Colonic mucosa (tissue), 4 donors: ENCODE results near the gene NIT1. TPM values are rescaled to one million over a fixed set of nuclear protein-coding genes. Genes with fewer than 3 reads are reported as not detected.

Source experiments
- DNase-seq: peaks from one replicate; pipeline ENCODE4 v3.0.0-alpha.2; 2020
- H3K27ac ChIP-seq: fragments of 200-600 bp; one replicate; pipeline ENCODE4 v1.8.0; 2021
- H3K27me3 ChIP-seq: fragments of 200-600 bp; one replicate; pipeline ENCODE4 v1.8.0; 2021
- H3K36me3 ChIP-seq: fragments of 200-600 bp; one replicate; pipeline ENCODE4 v1.8.0; 2021
- H3K4me1 ChIP-seq: fragments of 200-600 bp; one replicate; pipeline ENCODE4 v1.8.0; 2021; ENCODE audit warnings: mild to moderate bottlenecking
- H3K4me3 ChIP-seq: fragments of 200-600 bp; one replicate; pipeline ENCODE4 v1.8.0; 2021
- H3K9ac ChIP-seq, 2 donors: one replicate each; pipeline ENCODE4 v1.7.0; 2013; ENCODE audit warnings: control low read depth in 2 of 2, low read depth in 2 of 2, low read length in 2 of 2
- H3K9me3 ChIP-seq: fragments of 200-600 bp; one replicate; pipeline ENCODE4 v1.8.0; 2021
- CTCF ChIP-seq: fragments of 200-600 bp; IDR thresholded peaks from one replicate; pipeline ENCODE4 v1.8.0; 2022; ENCODE audit warnings: antibody characterized with exemption, mild to moderate bottlenecking
- intact Hi-C: fragments of 100-400 bp; cut with DNase I; formaldehyde crosslinking; loops from one replicate; pipeline ENCODE4 v1.14.1; 2022
- total RNA-seq, 2 donors: library from RNA; stranded (reverse); fragmentation: NEBNext Ultra II Directional in 1 of 2; extraction: Animal tissue kit (Norgen Biotek cat#: 25700) in 1 of 2; gene quantifications; one replicate each; pipeline ENCODE4 v1.2.1, GENCODE V29; 2021
- donor health status: healthy.
- donor health status: DM: no; HTN: no; CAD: no.
- donor health status: DM: no; HTN: no; CAD: no.

NIT1 gene
- total RNA-seq, 2 donors from 2014 or later, result 58.8 to 84.4 TPM

DNA sequence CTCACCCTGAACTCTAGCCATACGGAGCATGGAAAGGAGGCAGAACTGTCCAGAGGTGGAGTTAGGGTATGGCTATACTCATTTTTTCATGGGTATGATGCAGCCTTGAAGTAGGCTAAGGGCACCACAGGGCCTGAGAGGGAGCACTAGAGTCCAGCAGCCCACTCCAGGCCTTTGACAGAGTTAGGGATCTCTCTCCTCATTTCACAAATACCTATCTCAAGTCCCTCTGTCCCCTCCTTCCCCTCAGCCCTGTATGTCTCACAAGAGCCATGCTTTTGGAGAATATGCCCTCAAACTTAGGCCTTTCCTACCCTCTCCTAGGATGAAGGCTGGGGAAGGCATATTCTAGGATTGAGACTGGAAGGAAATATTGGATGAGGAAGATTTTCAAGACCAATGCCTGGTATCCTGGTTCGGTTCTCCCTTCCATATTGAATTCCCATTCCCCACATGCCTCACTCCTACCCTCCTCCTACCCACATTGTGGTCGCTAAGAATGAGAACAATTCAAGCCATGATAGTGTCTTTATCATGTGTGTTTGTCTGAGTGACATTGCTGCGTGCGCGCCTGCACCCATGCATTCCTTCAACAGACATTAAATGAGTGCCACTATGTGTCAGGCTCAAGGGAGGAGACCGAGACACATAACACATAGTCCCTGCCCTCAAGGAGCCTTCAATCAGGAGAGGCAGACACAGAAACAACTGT lies 26.0 kb upstream of the NIT1 start:
- H3K4me1 ChIP-seq, result no peaks in the 10 kb centered on the region
- H3K9me3 ChIP-seq, result no peaks in the 10 kb centered on the region
- H3K9ac ChIP-seq, result no peak overlapping the region
- H3K36me3 ChIP-seq, result no peaks in the 10 kb centered on the region
- no peaks in the 10 kb centered on the region for H3K27me3 ChIP-seq
- intact Hi-C loops, result no loop called here
- DNase-seq, result no peak
- no peak for TF ChIP-seq CTCF
- no peak overlapping the region for H3K27ac ChIP-seq
- H3K4me3 ChIP-seq, result no peak overlapping the region

DNA sequence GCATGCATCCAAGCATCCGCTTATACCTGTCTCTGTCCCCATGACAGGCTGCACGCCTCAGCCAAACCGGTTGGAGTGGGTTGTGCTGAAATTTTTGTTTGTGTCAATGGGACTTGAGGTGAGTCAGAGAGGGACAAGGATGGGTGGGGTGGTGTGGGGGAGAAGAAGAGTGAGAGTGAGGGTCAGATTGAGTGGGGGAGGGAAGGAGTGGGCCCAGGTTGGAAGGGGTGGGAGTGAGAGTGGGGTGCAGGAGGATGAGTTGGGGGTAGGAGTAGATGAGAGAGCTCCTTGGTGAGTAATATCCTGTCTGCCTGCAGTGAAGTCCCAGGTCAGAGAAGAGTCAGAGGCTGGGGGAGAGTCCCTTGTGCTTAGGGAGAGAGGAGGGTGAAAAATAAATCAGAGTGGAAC lies 25.3 kb upstream of the NIT1 start:
- Histone ChIP-seq H3K4me1 (no peaks in the 10 kb centered on the region), H3K36me3 (no peaks in the 10 kb centered on the region), H3K4me3 (no peak overlapping the region), H3K9me3 (no peaks in the 10 kb centered on the region), H3K9ac (no peak overlapping the region), H3K27ac (no peak overlapping the region), H3K27me3 (no peaks in the 10 kb centered on the region)
- intact Hi-C loops, result no loop called here
- no peak for TF ChIP-seq CTCF
- DNase-seq, result no peak

DNA sequence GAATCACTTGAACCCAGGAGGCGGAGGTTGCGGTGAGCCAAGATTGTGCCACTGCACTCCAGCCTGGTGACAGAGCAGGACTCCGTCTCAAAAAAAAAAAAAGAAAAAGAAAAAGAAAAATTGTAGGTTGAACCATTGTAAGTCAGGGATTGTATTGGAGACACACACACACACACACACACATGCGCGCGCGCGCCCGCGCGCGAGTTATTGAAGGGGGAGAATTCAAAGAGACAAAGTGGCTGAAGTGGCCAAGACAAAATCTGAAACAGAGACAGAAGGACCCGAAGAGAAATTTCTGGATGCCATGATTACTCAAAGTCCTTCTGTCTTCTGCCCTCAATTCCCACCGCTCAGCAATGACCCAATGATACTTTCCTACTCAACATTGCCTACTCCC lies 23.4 kb upstream of the NIT1 start:
- TF ChIP-seq CTCF, result no peak
- H3K9ac ChIP-seq, result no peak overlapping the region
- no peaks in the 10 kb centered on the region for H3K36me3 ChIP-seq
- H3K4me1 ChIP-seq, result peaks cover 3% of the 10 kb centered on the region
- no peak for DNase-seq
- H3K27me3 ChIP-seq, result no peaks in the 10 kb centered on the region
- H3K9me3 ChIP-seq, result no peaks in the 10 kb centered on the region
- intact Hi-C loops, result no loop called here
- no peak overlapping the region for H3K4me3 ChIP-seq
- H3K27ac ChIP-seq, result no peak overlapping the region

- TF ChIP-seq CTCF, result no peak
- no peak overlapping the region for H3K9ac ChIP-seq
- intact Hi-C loops, result loop anchor here (5.0 kb wide), 1 partner anchor 98 kb away; no protein-coding TSS in a partner anchor
- H3K27me3 ChIP-seq, result no peaks in the 10 kb centered on the region
- DNase-seq, result no peak
- H3K36me3 ChIP-seq, result no peaks in the 10 kb centered on the region
- H3K27ac ChIP-seq, result no peak overlapping the region
- no peaks in the 10 kb centered on the region for H3K9me3 ChIP-seq
- no peak overlapping the region for H3K4me3 ChIP-seq
- peaks cover 3% of the 10 kb centered on the region for H3K4me1 ChIP-seq
These were observed 22.7 kb upstream of the NIT1 start for GRCh38 chr1:161095230-161095629.

DNA sequence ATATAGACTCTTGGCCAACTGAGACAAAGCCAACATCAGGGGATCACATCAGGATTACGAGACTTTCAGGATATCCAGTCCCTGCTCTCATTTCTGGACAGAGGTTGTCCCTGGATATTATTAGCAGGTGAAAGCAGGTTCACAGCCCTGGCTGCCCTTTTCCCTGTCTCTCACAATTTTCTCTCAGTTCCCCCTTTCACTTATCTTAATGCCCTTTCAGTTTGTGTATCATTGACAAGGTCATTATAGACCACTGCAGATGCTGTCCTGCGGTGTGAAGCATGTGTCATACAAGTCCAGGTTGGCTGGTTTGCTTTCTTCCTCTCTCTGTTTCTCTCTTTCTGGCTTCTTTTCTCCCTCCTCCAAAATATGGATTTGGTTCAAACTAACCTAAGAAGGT lies 21.9 kb upstream of the NIT1 start:
- H3K4me1 ChIP-seq, result peaks cover 3% of the 10 kb centered on the region
- H3K4me3 ChIP-seq, result no peak overlapping the region
- no peak overlapping the region for H3K9ac ChIP-seq
- no peaks in the 10 kb centered on the region for H3K9me3 ChIP-seq
- intact Hi-C loops, result loop anchor here (5.0 kb wide), 1 partner anchor 99 kb away; no protein-coding TSS in a partner anchor
- no peaks in the 10 kb centered on the region for H3K27me3 ChIP-seq
- H3K27ac ChIP-seq, result no peak overlapping the region
- DNase-seq, result no peak
- TF ChIP-seq CTCF, result no peak
- no peaks in the 10 kb centered on the region for H3K36me3 ChIP-seq
